ENCODE measurements around the gene FGGY. TPM values are rescaled to one million over a fixed set of nuclear protein-coding genes. Genes with fewer than 3 reads are reported as not detected.

The FGGY gene
- total and polyA plus RNA-seq, 2 donors (not counting 3 experiments of a cell fraction or from before 2014, with no cell fraction given), result 5.6 to 6.4 TPM

GRCh38 chr1:59410457-59410856, 113.6 kb downstream of the FGGY start:
- BruUV-seq (replicated peaks), result no TSS peak

GRCh38 chr1:59411147-59411546, 114.3 kb downstream of the FGGY start:
- no peak for FAIRE-seq
- H3K9me3 ChIP-seq (replicated peaks; ENCODE audit: control insufficient read depth, insufficient read depth, low read length), result no peaks in the 10 kb centered on the region
- H3K27me3 ChIP-seq (ENCODE audit: control insufficient read depth in 2 of 2, insufficient read depth in 2 of 2, low read length in 2 of 2), result no peaks in the 10 kb centered on the region
- H3K27ac ChIP-seq (ENCODE audit: insufficient read depth, low read depth, low read length), result no peak overlapping the region
- dilution Hi-C loops (cut with MboI; ENCODE audit: extremely low pct_ligation_motif_present, low sequenced_read_pairs), result no loop called here
- ChIA-PET POLR2A (no interaction called here), CTCF (no interaction called here)
- intact Hi-C loops (cut with micrococcal nuclease), result no loop called here
- H3K4me1 ChIP-seq (ENCODE audit: control insufficient read depth, extremely low read depth, insufficient read depth, low read length), result no peaks in the 10 kb centered on the region
- no peak for DNase-seq (ENCODE audit: low read depth, low spot score)
- no peaks in the 10 kb centered on the region for H4K20me1 ChIP-seq (replicated peaks; ENCODE audit: control insufficient read depth, extremely low read depth, insufficient read depth, low read length)
- no peaks in the 10 kb centered on the region for H3K36me3 ChIP-seq (ENCODE audit: control insufficient read depth in 2 of 2, extremely low read depth in 1 of 2, insufficient read depth in 2 of 2, low read length in 2 of 2)
- no peak overlapping the region for H3K4me2 ChIP-seq (ENCODE audit: insufficient read depth, low read length)
- no peaks in the 10 kb centered on the region for H3K79me2 ChIP-seq (ENCODE audit: control insufficient read depth, insufficient read depth, low read length)
- H2AFZ ChIP-seq (ENCODE audit: low read depth, low read length), result no peak overlapping the region
- BruUV-seq (replicated peaks), result no TSS peak
- no peak overlapping the region for H3K4me3 ChIP-seq (replicated peaks in 1 of 3; ENCODE audit: insufficient read depth in 1 of 3, low read depth in 1 of 3, low read length in 3 of 3)
- no peak overlapping the region for H3K9ac ChIP-seq (replicated peaks; ENCODE audit: extremely low read depth, insufficient read depth, low read length)
- TF ChIP-seq JUN (IDR thresholded peaks at IDR 0.05; ENCODE audit: borderline replicate concordance, insufficient read depth, insufficient read length, low read depth), result no peak
- TF ChIP-seq MAX (IDR thresholded peaks at IDR 0.05; ENCODE audit: insufficient read depth, insufficient read length), result no peak
- no peaks in the 10 kb centered on the region for H3K9me1 ChIP-seq (replicated peaks; ENCODE audit: control insufficient read depth, extremely low read depth, insufficient read depth, low read length)

More at GRCh38 chr1:59410457-59410856, 113.6 kb downstream of the FGGY start:
- DNase-seq (ENCODE audit: low read depth, low spot score) (no peak), FAIRE-seq (no peak)
- Histone ChIP-seq H3K9me1 (replicated peaks; ENCODE audit: control insufficient read depth, extremely low read depth, insufficient read depth, low read length) (no peaks in the 10 kb centered on the region), H3K9me3 (replicated peaks; ENCODE audit: control insufficient read depth, insufficient read depth, low read length) (no peaks in the 10 kb centered on the region), H4K20me1 (replicated peaks; ENCODE audit: control insufficient read depth, extremely low read depth, insufficient read depth, low read length) (no peaks in the 10 kb centered on the region), H3K4me1 (ENCODE audit: control insufficient read depth, extremely low read depth, insufficient read depth, low read length) (no peaks in the 10 kb centered on the region), H3K27me3 (ENCODE audit: control insufficient read depth in 2 of 2, insufficient read depth in 2 of 2, low read length in 2 of 2) (no peaks in the 10 kb centered on the region), H3K27ac (ENCODE audit: insufficient read depth, low read depth, low read length) (no peak overlapping the region), H3K36me3 (ENCODE audit: control insufficient read depth in 2 of 2, extremely low read depth in 1 of 2, insufficient read depth in 2 of 2, low read length in 2 of 2) (no peaks in the 10 kb centered on the region), H3K4me2 (ENCODE audit: insufficient read depth, low read length) (no peak overlapping the region), H3K79me2 (ENCODE audit: control insufficient read depth, insufficient read depth, low read length) (no peaks in the 10 kb centered on the region), H3K9ac (replicated peaks; ENCODE audit: extremely low read depth, insufficient read depth, low read length) (no peak overlapping the region), H3K4me3 (replicated peaks in 1 of 3; ENCODE audit: insufficient read depth in 1 of 3, low read depth in 1 of 3, low read length in 3 of 3) (no peak overlapping the region), H2AFZ (ENCODE audit: low read depth, low read length) (no peak overlapping the region)
- intact Hi-C loops (cut with micrococcal nuclease), result no loop called here
- TF ChIP-seq FOS (IDR thresholded peaks at IDR 0.05; ENCODE audit: borderline replicate concordance, insufficient read depth, low read length) (no peak), MYC (IDR thresholded peaks at IDR 0.05; ENCODE audit: low read depth, low read length) (no peak), EZH2 (IDR thresholded peaks at IDR 0.05; ENCODE audit: borderline replicate concordance, low read depth, low read length, severe bottlenecking) (no peak), GATA2 (IDR thresholded peaks at IDR 0.05; ENCODE audit: insufficient read depth, insufficient read length, low read depth, low read length) (no peak), POLR2A (IDR thresholded peaks at IDR 0.05; ENCODE audit: low read depth, low read length) (no peak), POLR2AphosphoS5 (IDR thresholded peaks at IDR 0.05; ENCODE audit: insufficient read depth, low read depth, low read length) (no peak)
- CTCF ChIA-PET, result no interaction called here
- dilution Hi-C loops (cut with MboI; ENCODE audit: extremely low pct_ligation_motif_present, low sequenced_read_pairs), result no loop called here
- POLR2A ChIA-PET, result no interaction called here

Measured in endothelial cell of umbilical vein (primary cell).